HepG2 (cell line): ENCODE data around the gene P2RX3. TPM values are rescaled to one million over a fixed set of nuclear protein-coding genes. Genes with fewer than 3 reads are reported as not detected.
A peak's percentile ranks its signal among the peaks of the same experiment; 100 is the strongest.

Experiments
- ATAC-seq: fragments of 200-7000 bp; cut with Tn5 transposase; 3 replicates; pipeline ENCODE4 v1.9.1; 2020; ENCODE audit warnings: mild to moderate bottlenecking, moderate library complexity
- BruUV-seq: library from RNA; stranded (reverse); fragments of 400-500 nt; replicated peaks from 2 replicates; lab custom pipeline; 2021; lab: Mats Ljungman, UMichigan
- CTCF ChIA-PET: fragments of 300-600 bp; formaldehyde crosslinking; extraction: SDS; loops from one replicate; lab custom pipeline; 2021; ENCODE audit warnings: low total read pairs, inconsistent platforms, low intra/inter-chr PET ratio; lab: Yijun Ruan, JAX
- POLR2A ChIA-PET: fragments of 350-600 bp; sonication (Branson Sonifier 250); formaldehyde crosslinking; loops from one replicate; lab custom pipeline; 2020; ENCODE audit warnings: antibody characterized with exemption, inconsistent platforms; lab: Yijun Ruan, JAX
- DNase-seq: peaks from one replicate; pipeline ENCODE4 v3.0.0-alpha.2; 2015; ENCODE audit warnings: low spot score
- FAIRE-seq: peaks from 3 replicates; lab custom pipeline; 2011; peaks lifted over from hg19 to GRCh38; lab: Jason Lieb, UNC
- H2AFZ ChIP-seq: one replicate; pipeline ENCODE4 v1.6.1; 2011; ENCODE audit warnings: low read length, inconsistent platforms
- H3K27ac ChIP-seq: fragments of 300-600 bp; 3 replicates; pipeline ENCODE4 v1.8.0; 2011; ENCODE audit warnings: mixed run types, mild to moderate bottlenecking, mixed read lengths, low read length, inconsistent platforms; ENCODE audit not compliant: insufficient read depth; ENCODE audit errors: extremely low read length
- H3K27me3 ChIP-seq, 2 experiments: fragments of 200-600 bp in 1 of 2; 2 replicates in 1 of 2; 3 replicates in 1 of 2; pipeline versions ENCODE4 v1.6.0 to v1.8.0; 2011; ENCODE audit warnings: low read length in 2 of 2, mild to moderate bottlenecking in 2 of 2, moderate library complexity in 2 of 2, inconsistent platforms in 1 of 2; ENCODE audit not compliant: insufficient read depth in 2 of 2, control insufficient read depth in 1 of 2
- H3K36me3 ChIP-seq, 2 experiments: fragments of 200-600 bp in 1 of 2; replicated peaks in 1 of 2; 2 replicates in 1 of 2; 3 replicates in 1 of 2; pipeline versions ENCODE4 v1.5.1 to v1.8.0; 2011; ENCODE audit warnings: low read length in 2 of 2, inconsistent platforms in 1 of 2; ENCODE audit not compliant: insufficient read depth in 2 of 2, control insufficient read depth in 1 of 2
- H3K4me1 ChIP-seq: 2 replicates; pipeline ENCODE4 v1.5.1; 2012; ENCODE audit warnings: low read length, inconsistent platforms; ENCODE audit not compliant: insufficient read depth
- H3K4me2 ChIP-seq: 2 replicates; pipeline ENCODE4 v1.6.0; 2011; ENCODE audit warnings: low read depth, low read length, inconsistent platforms
- H3K4me3 ChIP-seq, 3 experiments: fragments of 200-600 bp in 1 of 3; sonication (generic), shearing (Covaris generic) in 1 of 3; replicated peaks in 1 of 3; 2 replicates each; pipeline ENCODE4 v1.5.1; 2011 to 2016; ENCODE audit warnings: low read length in 3 of 3, inconsistent platforms in 2 of 3, low read depth in 2 of 3, mild to moderate bottlenecking in 2 of 3, control low read depth in 1 of 3, mixed read lengths in 1 of 3; ENCODE audit not compliant: insufficient read depth in 1 of 3
- H3K79me2 ChIP-seq: one replicate; pipeline ENCODE4 v1.6.1; 2011; ENCODE audit warnings: low read length, inconsistent platforms; ENCODE audit not compliant: insufficient read depth
- H3K9ac ChIP-seq: 2 replicates; pipeline ENCODE4 v1.6.0; 2011; ENCODE audit warnings: mild to moderate bottlenecking, low read depth, low read length, inconsistent platforms; ENCODE audit not compliant: insufficient read depth
- H3K9me3 ChIP-seq: 2 replicates; pipeline ENCODE4 v1.5.1; 2012; ENCODE audit warnings: mild to moderate bottlenecking, low read length
- H4K20me1 ChIP-seq: 2 replicates; pipeline ENCODE4 v1.6.0; 2011; ENCODE audit warnings: inconsistent platforms, mild to moderate bottlenecking, low read length, moderate library complexity; ENCODE audit not compliant: insufficient read depth
- AKAP8 ChIP-seq: sonication (generic); formaldehyde crosslinking; IDR thresholded peaks from 2 replicates; pipeline ENCODE4 v1.5.1; 2020; ENCODE audit warnings: mild to moderate bottlenecking, missing genetic modification reagents
- GABPB1 ChIP-seq: IDR thresholded peaks from 2 replicates; pipeline ENCODE4 v1.6.1; 2016; ENCODE audit warnings: mild to moderate bottlenecking, missing genetic modification reagents, moderate library complexity, missing compliant biosample characterization
- GFI1 ChIP-seq: sonication (generic); formaldehyde crosslinking; IDR thresholded peaks from 2 replicates; pipeline ENCODE4 v1.5.0; 2020; ENCODE audit warnings: missing genetic modification reagents, mild to moderate bottlenecking, borderline replicate concordance
- HNRNPLL ChIP-seq: fragments of 200-400 bp; formaldehyde crosslinking; IDR thresholded peaks from 2 replicates; pipeline ENCODE4 v1.6.1; 2017; ENCODE audit warnings: mild to moderate bottlenecking, low read depth, low read length; ENCODE audit not compliant: poor library complexity, severe bottlenecking
- HNRNPUL1 ChIP-seq: fragments of 200-400 bp; formaldehyde crosslinking; IDR thresholded peaks from 2 replicates; pipeline ENCODE4 v1.6.1; 2017; ENCODE audit warnings: low read depth, mild to moderate bottlenecking, low read length, moderate library complexity
- JARID2 ChIP-seq: sonication (generic); formaldehyde crosslinking; IDR thresholded peaks from 2 replicates; pipeline ENCODE4 v1.8.1; 2023; ENCODE audit warnings: missing genetic modification reagents, inconsistent platforms; ENCODE audit not compliant: insufficient replicate concordance
- NFE2L2 ChIP-seq: fragments of 150-350 bp; IDR thresholded peaks from 2 replicates; pipeline ENCODE4 v1.6.1; 2014; ENCODE audit warnings: low read length
- PBX2 ChIP-seq: IDR thresholded peaks from 2 replicates; pipeline ENCODE4 v1.6.1; 2016; ENCODE audit warnings: control low read depth
- SETDB1 ChIP-seq: sonication (generic); formaldehyde crosslinking; IDR thresholded peaks from 2 replicates; pipeline ENCODE4 v1.5.1; 2020; ENCODE audit warnings: missing genetic modification reagents, mild to moderate bottlenecking, borderline replicate concordance
- SMC3 ChIP-seq: IDR thresholded peaks from 2 replicates; pipeline ENCODE4 v1.6.1; 2011; ENCODE audit warnings: low read length, improper control_type of control experiment
- ZNF207 ChIP-seq: fragments of 450-650 bp; IDR thresholded peaks from 2 replicates; pipeline ENCODE4 v1.6.1; 2016; ENCODE audit warnings: antibody characterized with exemption, borderline replicate concordance
- ZNF33A ChIP-seq: sonication (generic); formaldehyde crosslinking; IDR thresholded peaks from 2 replicates; pipeline ENCODE4 v1.5.1; 2020; ENCODE audit warnings: missing genetic modification reagents, mild to moderate bottlenecking, moderate library complexity, borderline replicate concordance
- ZNF350 ChIP-seq: sonication (generic); formaldehyde crosslinking; IDR thresholded peaks from 2 replicates; pipeline ENCODE4 v1.4.0; 2020; ENCODE audit warnings: mild to moderate bottlenecking, low read depth, missing genetic modification reagents, borderline replicate concordance
- ZNF354B ChIP-seq: sonication (generic); formaldehyde crosslinking; IDR thresholded peaks from 2 replicates; pipeline ENCODE4 v1.8.0; 2022; ENCODE audit warnings: mild to moderate bottlenecking, missing genetic modification reagents
- ZNF713 ChIP-seq: sonication (generic); formaldehyde crosslinking; IDR thresholded peaks from 2 replicates; pipeline ENCODE4 v1.4.0; 2020; ENCODE audit warnings: mild to moderate bottlenecking, missing genetic modification reagents
- ZNF775 ChIP-seq: sonication (generic); formaldehyde crosslinking; IDR thresholded peaks from 2 replicates; pipeline ENCODE4 v1.4.0; 2020; ENCODE audit warnings: missing genetic modification reagents, mild to moderate bottlenecking, moderate library complexity, borderline replicate concordance
- ZNF883 ChIP-seq: sonication (generic); formaldehyde crosslinking; IDR thresholded peaks from 2 replicates; pipeline ENCODE4 v1.5.1; 2020; ENCODE audit warnings: mild to moderate bottlenecking, missing genetic modification reagents; ENCODE audit errors: not compliant biosample characterization
- ZSCAN20 ChIP-seq: sonication (generic); formaldehyde crosslinking; IDR thresholded peaks from 2 replicates; pipeline ENCODE4 v1.4.0; 2020; ENCODE audit warnings: missing genetic modification reagents, mild to moderate bottlenecking, borderline replicate concordance
- WGBS: methylation state at CpG from one replicate; pipeline ENCODE4 v1.1.6; 2017; ENCODE audit warnings: low lambda C conversion rate; 5-methylcytosine and 5-hydroxymethylcytosine counted together
- in situ Hi-C: cut with HindIII; loops from 2 replicates; pipeline ENCODE4 v1.10.0; 2017; ENCODE audit warnings: low pct_unique_long_range_greater_than_20kb; ENCODE audit not compliant: extremely low pct_ligation_motif_present
- intact Hi-C: fragments of 100-400 bp; cut with micrococcal nuclease; formaldehyde crosslinking; loops from one replicate; pipeline ENCODE4 v1.10.0; 2022; ENCODE audit not compliant: unreplicated experiment
- polyA plus RNA-seq, 8 experiments: library from polyadenylated mRNA; depleted of rRNA in 3 of 8; stranded (reverse) in 7 of 8; unstranded in 1 of 8; fragments of >200 nt; fragmentation: Illumina TruSeq in 4 of 8; extraction: Trizol in 4 of 8; gene quantifications; 2 replicates each; pipeline versions ENCODE4 v1.2.1 to v1.2.3, GENCODE V29; 2011 to 2016; ENCODE audit warnings: low read depth in 4 of 8, missing spikeins in 1 of 8, mixed read lengths in 1 of 8; ENCODE audit not compliant: insufficient read depth in 1 of 8
- total RNA-seq, 5 experiments: library from RNA; depleted of rRNA; stranded (reverse); fragments of >200 nt; fragmentation: Illumina TruSeq; extraction: Trizol; gene quantifications; 2 replicates each; pipeline ENCODE4 v1.2.3, GENCODE V29; 2016; ENCODE audit warnings: low read depth in 1 of 5
- TF ChIP-seq, protein P1 (sequence below): sonication (generic); formaldehyde crosslinking; IDR thresholded peaks from 2 replicates; pipeline ENCODE4 v1.5.0; 2020; ENCODE audit warnings: mild to moderate bottlenecking, missing genetic modification reagents

P2RX3 gene
- total and polyA plus RNA-seq, 2 of the 13 experiments (the other 11 are each of a cell fraction or from before 2014, with no cell fraction given): 0.08 TPM; not detected in 1

GRCh38 chr11:57397394-57397990 is 59.3 kb downstream of the P2RX3 start (continued):
- TF ChIP-seq ZNF883 (CRISPR knock-in tag) (no peak), HNRNPLL (no peak), ZNF33A (CRISPR knock-in tag) (no peak)

DNA sequence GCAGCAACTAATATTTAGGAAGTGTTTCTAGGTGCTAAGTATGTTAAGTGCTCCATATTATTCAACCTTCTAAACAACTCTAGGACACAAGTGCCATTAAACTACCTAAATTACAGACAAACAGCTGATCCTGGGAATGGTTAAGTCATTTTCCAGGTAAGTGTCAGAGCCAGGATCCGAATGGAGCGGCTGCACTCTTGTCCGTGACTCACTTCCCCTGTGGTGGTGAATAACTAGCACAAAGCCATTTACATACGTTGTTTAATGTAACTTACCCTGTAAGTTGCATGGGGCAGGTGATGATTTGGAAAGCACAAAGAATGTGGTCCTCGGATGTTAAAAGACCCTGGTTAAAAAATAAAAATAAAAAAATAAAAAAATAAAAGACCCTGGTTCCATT is 61.1 kb downstream of the P2RX3 start:
- ATAC-seq: no peak
- POLR2A ChIA-PET: interaction anchor here (0.6 to 0.8 kb wide), 2 partner anchors 54 to 58 kb away, joined by 3 read pairs; no protein-coding TSS in a partner anchor
- Histone ChIP-seq H3K36me3 (no peaks in the 10 kb centered on the region), H3K4me1 (peaks cover 24% of the 10 kb centered on the region), H3K4me2 (0 out of 2 replicates have a peak overlapping the region, but pooled peaks have one; percentile 68), H2AFZ (no peak overlapping the region), H4K20me1 (no peaks in the 10 kb centered on the region), H3K79me2 (no peaks in the 10 kb centered on the region), H3K27me3 (peaks cover 0 to 4% of the 10 kb centered on the region in 2 experiments; a peak in 3 of 5 replicates), H3K9me3 (no peaks in the 10 kb centered on the region), H3K9ac (no peak overlapping the region), H3K27ac (no peak overlapping the region), H3K4me3 (no peak overlapping the region)
- BruUV-seq: no TSS peak
- in situ Hi-C loops: no loop called here
- WGBS: 21% methylated on average over 5 of the region's 5 CpGs
- no peak for DNase-seq
- CTCF ChIA-PET: no interaction called here
- TF ChIP-seq ZNF207 (no peak), JARID2 (CRISPR knock-in tag) (no peak), ZNF350 (CRISPR knock-in tag) (no peak), ZNF713 (CRISPR knock-in tag) (no peak), GABPB1 (CRISPR knock-in tag) (no peak), PBX2 (CRISPR knock-in tag) (no peak), ZNF775 (CRISPR knock-in tag) (no peak), AKAP8 (CRISPR knock-in tag) (no peak), SMC3 (no peak), ZSCAN20 (CRISPR knock-in tag) (no peak), HNRNPUL1 (no peak), ZNF354B (no peak), SETDB1 (CRISPR knock-in tag) (no peak), NFE2L2 (no peak), GFI1 (CRISPR knock-in tag) (no peak)
- TF ChIP-seq, protein P1, sequence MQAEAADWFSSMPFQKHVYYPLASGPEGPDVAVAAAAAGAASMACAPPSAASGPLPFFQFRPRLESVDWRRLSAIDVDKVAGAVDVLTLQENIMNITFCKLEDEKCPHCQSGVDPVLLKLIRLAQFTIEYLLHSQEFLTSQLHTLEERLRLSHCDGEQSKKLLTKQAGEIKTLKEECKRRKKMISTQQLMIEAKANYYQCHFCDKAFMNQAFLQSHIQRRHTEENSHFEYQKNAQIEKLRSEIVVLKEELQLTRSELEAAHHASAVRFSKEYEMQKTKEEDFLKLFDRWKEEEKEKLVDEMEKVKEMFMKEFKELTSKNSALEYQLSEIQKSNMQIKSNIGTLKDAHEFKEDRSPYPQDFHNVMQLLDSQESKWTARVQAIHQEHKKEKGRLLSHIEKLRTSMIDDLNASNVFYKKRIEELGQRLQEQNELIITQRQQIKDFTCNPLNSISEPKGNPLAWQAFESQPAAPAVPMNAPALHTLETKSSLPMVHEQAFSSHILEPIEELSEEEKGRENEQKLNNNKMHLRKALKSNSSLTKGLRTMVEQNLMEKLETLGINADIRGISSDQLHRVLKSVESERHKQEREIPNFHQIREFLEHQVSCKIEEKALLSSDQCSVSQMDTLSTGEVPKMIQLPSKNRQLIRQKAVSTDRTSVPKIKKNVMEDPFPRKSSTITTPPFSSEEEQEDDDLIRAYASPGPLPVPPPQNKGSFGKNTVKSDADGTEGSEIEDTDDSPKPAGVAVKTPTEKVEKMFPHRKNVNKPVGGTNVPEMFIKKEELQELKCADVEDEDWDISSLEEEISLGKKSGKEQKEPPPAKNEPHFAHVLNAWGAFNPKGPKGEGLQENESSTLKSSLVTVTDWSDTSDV: no peak
- intact Hi-C loops: no loop called here
- FAIRE-seq: no peak
